ENCODE data around the gene DGKH. TPM values are rescaled to one million over a fixed set of nuclear protein-coding genes. Genes with fewer than 3 reads are reported as not detected.

Gene DGKH
- total and polyA plus RNA-seq, 9 of the 15 experiments (the other 6 are each of a cell fraction or from before 2014, with no cell fraction given), result 0.38 to 4.4 (median 3.1) TPM

DNA sequence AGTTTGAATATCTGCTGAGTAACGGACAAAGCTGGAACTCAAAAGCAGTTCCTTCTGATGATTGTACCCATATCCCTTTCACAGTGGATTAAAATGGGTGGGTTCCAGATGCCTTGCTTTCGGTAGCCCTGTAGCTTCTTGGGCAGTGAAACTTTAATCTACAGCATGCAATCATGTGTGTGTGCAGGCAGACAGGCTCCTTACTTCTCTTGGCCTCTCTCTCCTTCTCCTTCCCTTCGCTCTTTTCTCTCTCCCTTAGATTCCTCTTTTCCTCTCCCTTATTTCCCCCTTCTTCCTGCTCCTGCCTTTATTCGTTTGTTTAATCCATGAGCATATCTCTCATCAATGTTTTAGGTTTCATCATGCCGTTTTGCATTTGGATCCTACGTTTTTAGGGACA is 8.1 kb downstream of the DGKH start (continued):
- TF ChIP-seq, protein P1, sequence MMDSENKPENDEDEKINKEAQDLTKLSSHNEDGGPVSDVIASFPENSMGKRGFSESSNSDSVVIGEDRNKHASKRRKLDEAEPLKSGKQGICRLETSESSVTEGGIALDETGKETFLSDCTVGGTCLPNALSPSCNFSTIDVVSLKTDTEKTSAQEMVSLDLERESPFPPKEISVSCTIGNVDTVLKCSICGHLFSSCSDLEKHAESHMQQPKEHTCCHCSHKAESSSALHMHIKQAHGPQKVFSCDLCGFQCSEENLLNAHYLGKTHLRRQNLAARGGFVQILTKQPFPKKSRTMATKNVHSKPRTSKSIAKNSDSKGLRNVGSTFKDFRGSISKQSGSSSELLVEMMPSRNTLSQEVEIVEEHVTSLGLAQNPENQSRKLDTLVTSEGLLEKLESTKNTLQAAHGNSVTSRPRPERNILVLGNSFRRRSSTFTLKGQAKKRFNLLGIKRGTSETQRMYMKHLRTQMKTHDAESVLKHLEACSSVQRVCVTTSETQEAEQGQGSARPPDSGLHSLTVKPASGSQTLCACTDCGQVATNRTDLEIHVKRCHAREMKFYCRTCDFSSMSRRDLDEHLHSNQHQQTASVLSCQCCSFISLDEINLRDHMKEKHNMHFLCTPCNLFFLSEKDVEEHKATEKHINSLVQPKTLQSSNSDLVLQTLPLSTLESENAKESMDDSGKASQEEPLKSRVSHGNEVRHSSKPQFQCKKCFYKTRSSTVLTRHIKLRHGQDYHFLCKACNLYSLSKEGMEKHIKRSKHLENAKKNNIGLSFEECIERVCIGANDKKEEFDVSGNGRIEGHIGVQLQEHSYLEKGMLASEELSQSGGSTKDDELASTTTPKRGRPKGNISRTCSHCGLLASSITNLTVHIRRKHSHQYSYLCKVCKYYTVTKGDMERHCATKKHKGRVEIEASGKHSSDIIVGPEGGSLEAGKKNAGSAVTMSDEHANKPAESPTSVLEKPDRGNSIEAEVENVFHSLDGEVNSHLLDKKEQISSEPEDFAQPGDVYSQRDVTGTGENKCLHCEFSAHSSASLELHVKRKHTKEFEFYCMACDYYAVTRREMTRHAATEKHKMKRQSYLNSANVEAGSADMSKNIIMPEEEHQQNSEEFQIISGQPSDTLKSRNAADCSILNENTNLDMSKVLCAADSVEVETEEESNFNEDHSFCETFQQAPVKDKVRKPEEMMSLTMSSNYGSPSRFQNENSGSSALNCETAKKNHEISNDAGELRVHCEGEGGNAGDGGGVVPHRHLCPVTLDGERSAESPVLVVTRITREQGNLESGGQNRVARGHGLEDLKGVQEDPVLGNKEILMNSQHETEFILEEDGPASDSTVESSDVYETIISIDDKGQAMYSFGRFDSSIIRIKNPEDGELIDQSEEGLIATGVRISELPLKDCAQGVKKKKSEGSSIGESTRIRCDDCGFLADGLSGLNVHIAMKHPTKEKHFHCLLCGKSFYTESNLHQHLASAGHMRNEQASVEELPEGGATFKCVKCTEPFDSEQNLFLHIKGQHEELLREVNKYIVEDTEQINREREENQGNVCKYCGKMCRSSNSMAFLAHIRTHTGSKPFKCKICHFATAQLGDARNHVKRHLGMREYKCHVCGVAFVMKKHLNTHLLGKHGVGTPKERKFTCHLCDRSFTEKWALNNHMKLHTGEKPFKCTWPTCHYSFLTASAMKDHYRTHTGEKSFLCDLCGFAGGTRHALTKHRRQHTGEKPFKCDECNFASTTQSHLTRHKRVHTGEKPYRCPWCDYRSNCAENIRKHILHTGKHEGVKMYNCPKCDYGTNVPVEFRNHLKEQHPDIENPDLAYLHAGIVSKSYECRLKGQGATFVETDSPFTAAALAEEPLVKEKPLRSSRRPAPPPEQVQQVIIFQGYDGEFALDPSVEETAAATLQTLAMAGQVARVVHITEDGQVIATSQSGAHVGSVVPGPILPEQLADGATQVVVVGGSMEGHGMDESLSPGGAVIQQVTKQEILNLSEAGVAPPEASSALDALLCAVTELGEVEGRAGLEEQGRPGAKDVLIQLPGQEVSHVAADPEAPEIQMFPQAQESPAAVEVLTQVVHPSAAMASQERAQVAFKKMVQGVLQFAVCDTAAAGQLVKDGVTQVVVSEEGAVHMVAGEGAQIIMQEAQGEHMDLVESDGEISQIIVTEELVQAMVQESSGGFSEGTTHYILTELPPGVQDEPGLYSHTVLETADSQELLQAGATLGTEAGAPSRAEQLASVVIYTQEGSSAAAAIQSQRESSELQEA (IDR thresholded peaks at IDR 0.05; ENCODE audit: low read depth), result no peak
- TF ChIP-seq DACH1 (IDR thresholded peaks at IDR 0.05; ENCODE audit: partially characterized antibody), result no peak
- no peak for TF ChIP-seq MYC (IDR thresholded peaks at IDR 0.05; ENCODE audit: low read depth, low read length)
- no peak for TF ChIP-seq MYC (CRISPR knock-in tag; IDR thresholded peaks at IDR 0.05; ENCODE audit: borderline replicate concordance, low read depth)
- TF ChIP-seq, protein P2, sequence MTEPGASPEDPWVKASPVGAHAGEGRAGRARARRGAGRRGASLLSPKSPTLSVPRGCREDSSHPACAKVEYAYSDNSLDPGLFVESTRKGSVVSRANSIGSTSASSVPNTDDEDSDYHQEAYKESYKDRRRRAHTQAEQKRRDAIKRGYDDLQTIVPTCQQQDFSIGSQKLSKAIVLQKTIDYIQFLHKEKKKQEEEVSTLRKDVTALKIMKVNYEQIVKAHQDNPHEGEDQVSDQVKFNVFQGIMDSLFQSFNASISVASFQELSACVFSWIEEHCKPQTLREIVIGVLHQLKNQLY (CRISPR knock-in tag; conservative IDR thresholded peaks at IDR 0.05), result no peak
- TF ChIP-seq DNMT1 (IDR thresholded peaks at IDR 0.05), result no peak
- no peak for TF ChIP-seq ZNF551 (CRISPR knock-in tag; IDR thresholded peaks at IDR 0.05)
- no peak for TF ChIP-seq ZNF124 (CRISPR knock-in tag; IDR thresholded peaks at IDR 0.05)
- TF ChIP-seq SMARCA5 (IDR thresholded peaks at IDR 0.05), result no peak
- no peak for TF ChIP-seq NCOA6 (IDR thresholded peaks at IDR 0.05)
- TF ChIP-seq ZNF780A (CRISPR knock-in tag; IDR thresholded peaks at IDR 0.05), result no peak
- no peak for TF ChIP-seq KLF1 (tag; IDR thresholded peaks at IDR 0.05)
- peak; percentile 48; the same call in 1 of the 2 replicates for TF ChIP-seq SMARCE1 (IDR thresholded peaks at IDR 0.05)
- TF ChIP-seq HIVEP1 (CRISPR knock-in tag; IDR thresholded peaks at IDR 0.05), result no peak
- no peak for TF ChIP-seq MCM3 (IDR thresholded peaks at IDR 0.05)
- no peak for TF ChIP-seq ZFX (CRISPR knock-in tag; IDR thresholded peaks at IDR 0.05)
- TF ChIP-seq ZNF239 (CRISPR knock-in tag; IDR thresholded peaks at IDR 0.05), result no peak
- TF ChIP-seq KAT2B (IDR thresholded peaks at IDR 0.05; ENCODE audit: low read depth, low read length), result no peak
- TF ChIP-seq CREB1 (IDR thresholded peaks at IDR 0.05), result no peak
- TF ChIP-seq CREB1 (CRISPR knock-in tag; IDR thresholded peaks at IDR 0.05), result no peak
- no peak for TF ChIP-seq POLR2G (IDR thresholded peaks at IDR 0.05; ENCODE audit: low read depth, low read length)
- TF ChIP-seq, protein P3, sequence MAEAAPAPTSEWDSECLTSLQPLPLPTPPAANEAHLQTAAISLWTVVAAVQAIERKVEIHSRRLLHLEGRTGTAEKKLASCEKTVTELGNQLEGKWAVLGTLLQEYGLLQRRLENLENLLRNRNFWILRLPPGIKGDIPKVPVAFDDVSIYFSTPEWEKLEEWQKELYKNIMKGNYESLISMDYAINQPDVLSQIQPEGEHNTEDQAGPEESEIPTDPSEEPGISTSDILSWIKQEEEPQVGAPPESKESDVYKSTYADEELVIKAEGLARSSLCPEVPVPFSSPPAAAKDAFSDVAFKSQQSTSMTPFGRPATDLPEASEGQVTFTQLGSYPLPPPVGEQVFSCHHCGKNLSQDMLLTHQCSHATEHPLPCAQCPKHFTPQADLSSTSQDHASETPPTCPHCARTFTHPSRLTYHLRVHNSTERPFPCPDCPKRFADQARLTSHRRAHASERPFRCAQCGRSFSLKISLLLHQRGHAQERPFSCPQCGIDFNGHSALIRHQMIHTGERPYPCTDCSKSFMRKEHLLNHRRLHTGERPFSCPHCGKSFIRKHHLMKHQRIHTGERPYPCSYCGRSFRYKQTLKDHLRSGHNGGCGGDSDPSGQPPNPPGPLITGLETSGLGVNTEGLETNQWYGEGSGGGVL (CRISPR knock-in tag; IDR thresholded peaks at IDR 0.05), result no peak
- no peak for TF ChIP-seq SMAD2 (IDR thresholded peaks at IDR 0.05; ENCODE audit: low read depth, low read length)

Data from K562 (cell line).